ENCODE data around the gene KIF18B. TPM values are rescaled to one million over a fixed set of nuclear protein-coding genes. Genes with fewer than 3 reads are reported as not detected.

The KIF18B gene
- total and polyA plus RNA-seq, 2 donors (not counting 3 experiments of a cell fraction or from before 2014, with no cell fraction given), result 24.5 to 50.3 TPM

DNA sequence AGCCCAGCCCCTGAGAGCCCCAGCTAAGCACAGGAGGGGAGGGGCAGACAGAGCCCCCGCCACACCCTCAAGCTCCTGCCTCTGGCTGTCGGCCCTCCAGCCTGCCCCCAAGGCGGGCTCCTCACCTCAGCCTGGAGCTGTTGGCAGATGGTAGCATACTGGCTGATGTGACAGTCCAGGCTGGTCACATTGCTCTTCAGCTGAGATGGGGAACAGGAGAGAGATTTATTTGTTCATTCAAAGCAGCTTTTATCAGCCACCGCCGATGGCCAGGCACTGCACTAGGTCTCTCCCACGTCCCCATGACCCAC, 14.8 kb downstream of the KIF18B start:
- no peaks in the 10 kb centered on the region for H3K9me1 ChIP-seq (replicated peaks; ENCODE audit: control insufficient read depth, extremely low read depth, insufficient read depth, low read length)
- no TSS peak for BruUV-seq (replicated peaks)
- DNase-seq (ENCODE audit: low read depth, low spot score) (no peak), FAIRE-seq (no peak)
- H3K9me3 ChIP-seq (replicated peaks; ENCODE audit: control insufficient read depth, insufficient read depth, low read length), result no peaks in the 10 kb centered on the region
- POLR2A ChIA-PET, result no interaction called here
- H3K4me3 ChIP-seq (replicated peaks in 1 of 3; ENCODE audit: insufficient read depth in 1 of 3, low read depth in 1 of 3, low read length in 3 of 3), result no peak overlapping the region
- H3K9ac ChIP-seq (replicated peaks; ENCODE audit: extremely low read depth, insufficient read depth, low read length), result no peak overlapping the region
- TF ChIP-seq, protein P1, sequence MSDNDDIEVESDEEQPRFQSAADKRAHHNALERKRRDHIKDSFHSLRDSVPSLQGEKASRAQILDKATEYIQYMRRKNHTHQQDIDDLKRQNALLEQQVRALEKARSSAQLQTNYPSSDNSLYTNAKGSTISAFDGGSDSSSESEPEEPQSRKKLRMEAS (IDR thresholded peaks at IDR 0.05; ENCODE audit: insufficient read depth, insufficient read length), result no peak
- no peak for TF ChIP-seq POLR2A (IDR thresholded peaks at IDR 0.05; ENCODE audit: low read depth, low read length)
- no peak for TF ChIP-seq EZH2 (IDR thresholded peaks at IDR 0.05; ENCODE audit: borderline replicate concordance, low read depth, low read length, severe bottlenecking)
- no peak for TF ChIP-seq GATA2 (IDR thresholded peaks at IDR 0.05; ENCODE audit: insufficient read depth, insufficient read length, low read depth, low read length)
- TF ChIP-seq, protein P2, sequence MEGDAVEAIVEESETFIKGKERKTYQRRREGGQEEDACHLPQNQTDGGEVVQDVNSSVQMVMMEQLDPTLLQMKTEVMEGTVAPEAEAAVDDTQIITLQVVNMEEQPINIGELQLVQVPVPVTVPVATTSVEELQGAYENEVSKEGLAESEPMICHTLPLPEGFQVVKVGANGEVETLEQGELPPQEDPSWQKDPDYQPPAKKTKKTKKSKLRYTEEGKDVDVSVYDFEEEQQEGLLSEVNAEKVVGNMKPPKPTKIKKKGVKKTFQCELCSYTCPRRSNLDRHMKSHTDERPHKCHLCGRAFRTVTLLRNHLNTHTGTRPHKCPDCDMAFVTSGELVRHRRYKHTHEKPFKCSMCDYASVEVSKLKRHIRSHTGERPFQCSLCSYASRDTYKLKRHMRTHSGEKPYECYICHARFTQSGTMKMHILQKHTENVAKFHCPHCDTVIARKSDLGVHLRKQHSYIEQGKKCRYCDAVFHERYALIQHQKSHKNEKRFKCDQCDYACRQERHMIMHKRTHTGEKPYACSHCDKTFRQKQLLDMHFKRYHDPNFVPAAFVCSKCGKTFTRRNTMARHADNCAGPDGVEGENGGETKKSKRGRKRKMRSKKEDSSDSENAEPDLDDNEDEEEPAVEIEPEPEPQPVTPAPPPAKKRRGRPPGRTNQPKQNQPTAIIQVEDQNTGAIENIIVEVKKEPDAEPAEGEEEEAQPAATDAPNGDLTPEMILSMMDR (IDR thresholded peaks at IDR 0.05; ENCODE audit: extremely low read depth in 1 of 2, insufficient read depth in 1 of 2, low read depth in 1 of 2, low read length in 2 of 2), result no peak
- no peak for TF ChIP-seq POLR2AphosphoS5 (IDR thresholded peaks at IDR 0.05; ENCODE audit: insufficient read depth, low read depth, low read length)
- TF ChIP-seq JUN (IDR thresholded peaks at IDR 0.05; ENCODE audit: borderline replicate concordance, insufficient read depth, insufficient read length, low read depth), result no peak
- no peak for TF ChIP-seq MYC (IDR thresholded peaks at IDR 0.05; ENCODE audit: low read depth, low read length)
- no peak for TF ChIP-seq FOS (IDR thresholded peaks at IDR 0.05; ENCODE audit: borderline replicate concordance, insufficient read depth, low read length)
- H3K36me3 ChIP-seq (ENCODE audit: control insufficient read depth in 2 of 2, extremely low read depth in 1 of 2, insufficient read depth in 2 of 2, low read length in 2 of 2), result peaks cover 14 to 15% of the 10 kb centered on the region in 2 experiments
- intact Hi-C loops (cut with micrococcal nuclease), result no loop called here
- H3K79me2 ChIP-seq (ENCODE audit: control insufficient read depth, insufficient read depth, low read length), result peaks cover 12% of the 10 kb centered on the region
- no peaks in the 10 kb centered on the region for H4K20me1 ChIP-seq (replicated peaks; ENCODE audit: control insufficient read depth, extremely low read depth, insufficient read depth, low read length)
- H3K4me2 ChIP-seq (ENCODE audit: insufficient read depth, low read length), result no peak overlapping the region
- H3K27me3 ChIP-seq (ENCODE audit: control insufficient read depth in 2 of 2, insufficient read depth in 2 of 2, low read length in 2 of 2), result no peaks in the 10 kb centered on the region
- H3K4me1 ChIP-seq (ENCODE audit: control insufficient read depth, extremely low read depth, insufficient read depth, low read length), result no peaks in the 10 kb centered on the region
- H2AFZ ChIP-seq (ENCODE audit: low read depth, low read length), result no peak overlapping the region
- dilution Hi-C loops (cut with MboI; ENCODE audit: extremely low pct_ligation_motif_present, low sequenced_read_pairs), result no loop called here
- CTCF ChIA-PET, result interaction anchor here (0.6 to 1.3 kb wide), 3 partner anchors 12 to 89 kb away, joined by 3 to 8 read pairs (median 3); partner anchors contain the start of gene C1QL1
- H3K27ac ChIP-seq (ENCODE audit: insufficient read depth, low read depth, low read length), result no peak overlapping the region

Data from endothelial cell of umbilical vein (primary cell).